Measurements from ENCODE around the gene NCOA7. TPM values are rescaled to one million over a fixed set of nuclear protein-coding genes. Genes with fewer than 3 reads are reported as not detected.
"Not testable (repeated sequence)": the region's sequence is repeated elsewhere in the genome, so short reads cannot be mapped to it uniquely, and the experiment has no call there.

NCOA7 gene
- total RNA-seq, 4 donors from 2014 or later = 17.9 to 72.8 (median 40.6) TPM

- TF ChIP-seq POLR2A (IDR thresholded peaks at IDR 0.05) (no peak), CTCF (IDR thresholded peaks at IDR 0.05) (peak in 1 of 4 experiments; percentile 8)
- Histone ChIP-seq H3K36me3 (peaks cover 0 to 4% of the 10 kb centered on the region in 2 donors), H3K4me3 (no peak overlapping the region), H3K27me3 (no peaks in the 10 kb centered on the region), H3K4me1 (no peaks in the 10 kb centered on the region), H3K9me3 (no peaks in the 10 kb centered on the region), H3K27ac (no peak overlapping the region)
- intact Hi-C loops (cut with DNase I; ENCODE audit: low total_unique reads) = no loop called here
- DNase-seq = no peak
These were observed 98.4 kb downstream of the NCOA7 start for GRCh38 chr6:125888989-125889656.

- Histone ChIP-seq H3K27ac (no peak overlapping the region), H3K4me3 (no peak overlapping the region), H3K4me1 (no peaks in the 10 kb centered on the region), H3K27me3 (no peaks in the 10 kb centered on the region), H3K9me3 (no peaks in the 10 kb centered on the region), H3K36me3 (no peaks in the 10 kb centered on the region)
- no peak for TF ChIP-seq POLR2A (IDR thresholded peaks at IDR 0.05)
- TF ChIP-seq CTCF (IDR thresholded peaks at IDR 0.05) = no peak
- no peak for DNase-seq
- intact Hi-C loops (cut with DNase I; ENCODE audit: low total_unique reads) = no loop called here
These were observed 109.0 kb downstream of the NCOA7 start for GRCh38 chr6:125899726-125900182.

GRCh38 chr6:125904871-125905270 is 114.1 kb downstream of the NCOA7 start:
- no peak overlapping the region for H3K4me3 ChIP-seq
- intact Hi-C loops (cut with DNase I; ENCODE audit: low total_unique reads) = no loop called here
- H3K9me3 ChIP-seq = no peaks in the 10 kb centered on the region
- no peak for DNase-seq
- H3K27me3 ChIP-seq = no peaks in the 10 kb centered on the region
- no peak for TF ChIP-seq POLR2A (IDR thresholded peaks at IDR 0.05)
- no peak for TF ChIP-seq CTCF (IDR thresholded peaks at IDR 0.05)
- no peaks in the 10 kb centered on the region for H3K36me3 ChIP-seq
- no peaks in the 10 kb centered on the region for H3K4me1 ChIP-seq
- no peak overlapping the region for H3K27ac ChIP-seq

GRCh38 chr6:125906158-125906998 is 115.6 kb downstream of the NCOA7 start:
- Histone ChIP-seq H3K36me3 (no peaks in the 10 kb centered on the region), H3K4me3 (no peak overlapping the region), H3K27me3 (no peaks in the 10 kb centered on the region), H3K27ac (no peak overlapping the region), H3K9me3 (no peaks in the 10 kb centered on the region), H3K4me1 (no peaks in the 10 kb centered on the region)
- intact Hi-C loops (cut with DNase I; ENCODE audit: low total_unique reads) = no loop called here
- DNase-seq = no peak
- TF ChIP-seq POLR2A (IDR thresholded peaks at IDR 0.05) (no peak), CTCF (IDR thresholded peaks at IDR 0.05) (peak in 2 of 4 experiments; percentile 18 to 26)

GRCh38 chr6:125910527-125910926 is 119.8 kb downstream of the NCOA7 start:
- Histone ChIP-seq H3K27me3 (no peaks in the 10 kb centered on the region), H3K9me3 (no peaks in the 10 kb centered on the region), H3K4me1 (peaks cover 0 to 5% of the 10 kb centered on the region in 2 donors), H3K27ac (no peak overlapping the region), H3K36me3 (no peaks in the 10 kb centered on the region), H3K4me3 (no peak overlapping the region)
- TF ChIP-seq CTCF (IDR thresholded peaks at IDR 0.05) (no peak), POLR2A (IDR thresholded peaks at IDR 0.05) (no peak)
- intact Hi-C loops (cut with DNase I; ENCODE audit: low total_unique reads) = no loop called here
- DNase-seq = no peak

GRCh38 chr6:125911051-125911451 is 120.3 kb downstream of the NCOA7 start:
- H3K4me3 ChIP-seq; H3K36me3 ChIP-seq; H3K27ac ChIP-seq; intact Hi-C loops (cut with DNase I; ENCODE audit: low total_unique reads); H3K27me3 ChIP-seq; H3K9me3 ChIP-seq; DNase-seq; H3K4me1 ChIP-seq: not testable (repeated sequence)

- H3K27ac ChIP-seq; H3K27me3 ChIP-seq; H3K9me3 ChIP-seq; H3K4me3 ChIP-seq; DNase-seq; intact Hi-C loops (cut with DNase I; ENCODE audit: low total_unique reads); H3K4me1 ChIP-seq; H3K36me3 ChIP-seq: not testable (repeated sequence)
These were observed 121.7 kb downstream of the NCOA7 start for GRCh38 chr6:125912430-125912829.
